Thymus (tissue), 11 donors: Measurements from ENCODE around the gene NOS1. TPM values are rescaled to one million over a fixed set of nuclear protein-coding genes. Genes with fewer than 3 reads are reported as not detected.

Source experiments
- DNase-seq, 9 donors: peaks; one replicate each; pipeline ENCODE4 v3.0.0-alpha.2; 2013; ENCODE audit warnings: low spot score in 9 of 9, low read depth in 6 of 9, missing footprints in 1 of 9
- H3K27ac ChIP-seq, 2 donors: one replicate each; pipeline ENCODE4 v1.5.1; 2013; ENCODE audit warnings: control low read depth in 1 of 2, low read depth in 1 of 2, low read length in 1 of 2, mild to moderate bottlenecking in 1 of 2, moderate library complexity in 1 of 2
- H3K27me3 ChIP-seq, 2 donors: one replicate each; pipeline ENCODE4 v1.5.1; 2013; ENCODE audit warnings: low read length in 1 of 2; ENCODE audit not compliant: control insufficient read depth in 2 of 2, insufficient read depth in 1 of 2
- H3K36me3 ChIP-seq, 2 donors: one replicate each; pipeline ENCODE4 v1.5.1; 2013; ENCODE audit warnings: low read length in 1 of 2, mild to moderate bottlenecking in 1 of 2, moderate library complexity in 1 of 2; ENCODE audit not compliant: control insufficient read depth in 2 of 2, insufficient read depth in 2 of 2
- H3K4me1 ChIP-seq, 2 donors: one replicate each; pipeline ENCODE4 v1.5.1; 2013; ENCODE audit warnings: low read length in 2 of 2; ENCODE audit not compliant: control insufficient read depth in 2 of 2, insufficient read depth in 2 of 2
- H3K4me3 ChIP-seq, 2 donors: one replicate each; pipeline ENCODE4 v1.5.1; 2013; ENCODE audit warnings: low read length in 2 of 2, control low read depth in 1 of 2, mild to moderate bottlenecking in 1 of 2
- H3K9me3 ChIP-seq, 2 donors: one replicate each; pipeline ENCODE4 v1.5.1; 2013; ENCODE audit warnings: low read length in 1 of 2, mild to moderate bottlenecking in 1 of 2; ENCODE audit not compliant: control insufficient read depth in 2 of 2, insufficient read depth in 1 of 2
- WGBS: extraction: QIAGEN DNeasy Blood & Tissue Kit; methylation state at CpG from one replicate; pipeline ENCODE4 v1.1.7; 2013; 5-methylcytosine and 5-hydroxymethylcytosine counted together
- polyA plus RNA-seq: library from polyadenylated mRNA; stranded (reverse); fragments of 200-250 nt; gene quantifications from one replicate; pipeline ENCODE4 v1.2.3, GENCODE V29; 2013
- total RNA-seq: library from RNA; stranded (reverse); fragments of 120-200 nt; gene quantifications from one replicate; pipeline ENCODE4 v1.2.4, GENCODE V29; 2013
- donor health status: healthy.

The NOS1 gene
- total and polyA plus RNA-seq, 2 donors = 0.05 to 0.23 TPM

- Histone ChIP-seq H3K36me3 (no peaks in the 10 kb centered on the region), H3K4me3 (no peak overlapping the region), H3K27ac (no peak overlapping the region), H3K9me3 (no peaks in the 10 kb centered on the region), H3K4me1 (no peaks in the 10 kb centered on the region), H3K27me3 (no peaks in the 10 kb centered on the region)
- DNase-seq = no peak
- WGBS = 72% methylated on average over 7 of the region's 7 CpGs
These were observed 83.6 kb downstream of the NOS1 start for GRCh38 chr12:117277875-117278274.

GRCh38 chr12:117273091-117273490 is 88.3 kb downstream of the NOS1 start:
- H3K36me3 ChIP-seq = no peaks in the 10 kb centered on the region
- WGBS = 88% methylated on average over 2 of the region's 2 CpGs
- no peaks in the 10 kb centered on the region for H3K27me3 ChIP-seq
- H3K4me3 ChIP-seq = no peak overlapping the region
- DNase-seq = no peak
- no peaks in the 10 kb centered on the region for H3K9me3 ChIP-seq
- H3K27ac ChIP-seq = no peak overlapping the region
- H3K4me1 ChIP-seq = no peaks in the 10 kb centered on the region

- DNase-seq = no peak
- Histone ChIP-seq H3K36me3 (no peaks in the 10 kb centered on the region), H3K4me1 (no peaks in the 10 kb centered on the region), H3K4me3 (no peak overlapping the region), H3K9me3 (no peaks in the 10 kb centered on the region), H3K27me3 (no peaks in the 10 kb centered on the region), H3K27ac (no peak overlapping the region)
- WGBS = 91% methylated on average over 4 of the region's 4 CpGs
These were observed 88.7 kb downstream of the NOS1 start for GRCh38 chr12:117272690-117273089.

GRCh38 chr12:117262749-117263148 is 98.7 kb downstream of the NOS1 start:
- Histone ChIP-seq H3K27ac (no peak overlapping the region), H3K4me3 (no peak overlapping the region), H3K4me1 (no peaks in the 10 kb centered on the region), H3K9me3 (peaks cover 0 to 1% of the 10 kb centered on the region in 2 donors), H3K36me3 (no peaks in the 10 kb centered on the region), H3K27me3 (no peaks in the 10 kb centered on the region)
- DNase-seq = no peak
- 81% methylated on average over 3 of the region's 3 CpGs for WGBS

DNA sequence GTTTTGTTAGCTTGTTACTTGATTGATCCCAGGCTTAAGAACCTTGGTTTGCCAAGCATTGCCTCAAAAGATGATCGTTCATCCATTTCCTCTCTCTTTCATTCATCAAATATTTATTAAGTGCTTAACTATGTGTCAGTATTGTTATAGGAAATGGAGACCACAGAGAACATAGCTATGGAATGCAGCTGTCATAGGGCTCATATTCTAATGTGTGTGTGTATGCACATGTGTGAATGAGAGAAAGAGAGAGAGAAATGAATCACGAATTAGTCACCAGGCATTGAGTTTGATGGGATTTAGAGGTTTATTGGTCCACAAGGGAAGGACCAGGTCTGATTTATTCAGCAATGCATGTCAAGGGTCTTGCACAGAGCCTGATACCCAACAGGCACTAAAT is 100.2 kb downstream of the NOS1 start:
- WGBS = 93% methylated on average over 2 of the region's 2 CpGs
- Histone ChIP-seq H3K9me3 (peaks cover 0 to 1% of the 10 kb centered on the region in 2 donors), H3K4me1 (no peaks in the 10 kb centered on the region), H3K36me3 (no peaks in the 10 kb centered on the region), H3K27me3 (no peaks in the 10 kb centered on the region), H3K4me3 (no peak overlapping the region), H3K27ac (no peak overlapping the region)
- DNase-seq = no peak

GRCh38 chr12:117255386-117255785 is 106.0 kb downstream of the NOS1 start:
- Histone ChIP-seq H3K9me3 (no peaks in the 10 kb centered on the region), H3K4me1 (no peaks in the 10 kb centered on the region), H3K4me3 (no peak overlapping the region), H3K27me3 (no peaks in the 10 kb centered on the region), H3K27ac (no peak overlapping the region), H3K36me3 (no peaks in the 10 kb centered on the region)
- 91% methylated on average over 4 of the region's 4 CpGs for WGBS
- no peak for DNase-seq

- 87% methylated on average over 1 of the region's 1 CpG for WGBS
- Histone ChIP-seq H3K27me3 (no peaks in the 10 kb centered on the region), H3K36me3 (no peaks in the 10 kb centered on the region), H3K4me1 (no peaks in the 10 kb centered on the region), H3K27ac (no peak overlapping the region), H3K9me3 (no peaks in the 10 kb centered on the region), H3K4me3 (no peak overlapping the region)
- no peak for DNase-seq
These were observed 117.9 kb downstream of the NOS1 start for GRCh38 chr12:117243488-117243887.

GRCh38 chr12:117241697-117242096 is 119.7 kb downstream of the NOS1 start:
- 96% methylated on average over 9 of the region's 9 CpGs for WGBS
- Histone ChIP-seq H3K4me3 (no peak overlapping the region), H3K4me1 (no peaks in the 10 kb centered on the region), H3K27me3 (peaks cover 0 to 2% of the 10 kb centered on the region in 2 donors), H3K27ac (no peak overlapping the region), H3K36me3 (no peaks in the 10 kb centered on the region), H3K9me3 (no peaks in the 10 kb centered on the region)
- no peak for DNase-seq

DNA sequence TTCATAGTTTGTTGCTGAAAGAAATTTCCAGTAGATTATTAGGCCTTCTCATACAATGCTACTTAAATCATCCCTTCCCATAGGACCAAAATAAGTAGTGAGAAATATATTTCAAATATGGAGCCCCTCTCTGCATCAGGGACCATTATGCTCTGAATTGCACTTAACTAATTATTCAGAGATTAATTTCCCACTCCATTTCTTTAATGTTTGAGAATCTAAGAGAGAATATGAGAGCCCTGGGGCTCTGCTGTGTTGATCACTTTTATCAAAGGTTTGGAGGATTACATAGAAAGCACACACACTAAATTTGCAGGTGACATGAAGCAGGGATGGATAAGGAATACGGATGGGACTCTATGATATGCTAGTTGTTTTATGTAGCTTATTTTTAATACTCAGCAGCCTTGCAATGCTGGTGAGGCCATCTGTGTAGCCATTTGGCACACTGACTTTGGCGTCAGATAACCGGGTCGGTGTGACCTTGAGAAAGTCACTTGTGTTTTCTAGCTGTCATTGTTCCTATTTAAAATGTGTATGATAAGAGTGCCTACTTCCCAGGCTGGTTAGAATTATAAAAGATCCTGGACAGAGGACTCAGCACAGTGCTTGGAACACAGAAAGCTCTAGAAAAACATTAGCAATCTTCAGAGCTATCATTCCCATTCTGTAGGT is 121.2 kb downstream of the NOS1 start:
- no peaks in the 10 kb centered on the region for H3K4me1 ChIP-seq
- H3K9me3 ChIP-seq = no peaks in the 10 kb centered on the region
- H3K27ac ChIP-seq = no peak overlapping the region
- 82% methylated on average over 4 of the region's 4 CpGs for WGBS
- H3K36me3 ChIP-seq = no peaks in the 10 kb centered on the region
- DNase-seq = no peak
- H3K27me3 ChIP-seq = peaks cover 0 to 7% of the 10 kb centered on the region in 2 donors
- H3K4me3 ChIP-seq = no peak overlapping the region
